Peyer's patch (tissue), 4 donors: ENCODE data around the gene CCDC78.

Experiments used
- POLR2A ChIP-seq, 2 donors: fragments of 450-650 bp; IDR thresholded peaks; one replicate each; pipeline ENCODE4 v1.5.1; 2017; ENCODE audit warnings: antibody characterized with exemption in 2 of 2, mild to moderate bottlenecking in 2 of 2, moderate library complexity in 2 of 2
- TF ChIP-seq, protein P1 (sequence below), 6 experiments: fragments of 450-650 bp in 4 of 6; fragments of 200-600 bp in 2 of 6; sonication (generic) in 1 of 6; IDR thresholded peaks; one replicate each; pipeline ENCODE4 v1.5.1; 2017 to 2019; ENCODE audit warnings: antibody characterized with exemption in 6 of 6, mild to moderate bottlenecking in 3 of 6, moderate library complexity in 1 of 6

DNA sequence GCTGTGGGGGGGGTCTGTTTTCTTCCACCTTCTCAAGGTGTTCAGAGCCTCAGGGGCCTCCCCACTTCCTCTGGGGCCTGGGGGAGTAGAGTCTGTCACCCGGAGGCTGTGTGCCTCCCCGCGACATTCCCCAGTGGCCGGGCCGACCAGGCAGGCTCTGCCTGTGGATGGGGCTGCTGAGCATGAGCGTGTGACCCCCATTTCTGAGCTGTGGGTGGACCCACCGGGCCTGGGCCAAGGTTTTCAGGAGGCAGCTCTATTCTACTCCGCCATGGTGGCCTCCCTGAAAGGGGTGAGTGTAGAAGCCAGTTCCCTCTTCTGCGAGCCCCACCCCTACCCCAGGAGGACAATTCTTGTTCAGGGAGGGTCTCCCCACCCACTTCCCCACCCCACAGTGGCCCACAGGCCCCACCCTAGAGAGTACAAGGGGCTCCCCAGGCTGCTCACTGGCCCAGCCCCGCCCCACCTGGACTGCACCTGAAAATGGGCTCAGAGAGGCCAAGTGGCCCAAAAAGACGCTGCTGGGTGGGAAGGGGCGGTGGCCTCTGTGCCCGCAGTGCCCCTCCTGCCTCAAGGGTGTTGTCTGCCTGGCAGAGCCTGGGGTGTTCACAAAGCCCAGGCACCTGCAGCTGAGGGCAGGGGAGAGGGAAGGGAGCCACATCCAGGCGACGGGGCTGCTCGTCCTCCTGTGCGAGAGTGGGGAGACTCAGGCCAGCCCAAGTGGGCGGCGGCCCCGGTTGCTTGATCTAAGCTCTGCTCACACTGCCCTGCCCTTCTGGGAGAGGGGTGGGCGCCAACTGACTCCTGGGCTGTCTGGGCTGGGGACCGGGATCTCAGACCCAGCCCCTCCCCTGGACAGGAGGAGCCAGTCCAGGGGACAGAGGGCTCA is 35.6 kb upstream of the CCDC78 start:
- TF ChIP-seq, protein P1, sequence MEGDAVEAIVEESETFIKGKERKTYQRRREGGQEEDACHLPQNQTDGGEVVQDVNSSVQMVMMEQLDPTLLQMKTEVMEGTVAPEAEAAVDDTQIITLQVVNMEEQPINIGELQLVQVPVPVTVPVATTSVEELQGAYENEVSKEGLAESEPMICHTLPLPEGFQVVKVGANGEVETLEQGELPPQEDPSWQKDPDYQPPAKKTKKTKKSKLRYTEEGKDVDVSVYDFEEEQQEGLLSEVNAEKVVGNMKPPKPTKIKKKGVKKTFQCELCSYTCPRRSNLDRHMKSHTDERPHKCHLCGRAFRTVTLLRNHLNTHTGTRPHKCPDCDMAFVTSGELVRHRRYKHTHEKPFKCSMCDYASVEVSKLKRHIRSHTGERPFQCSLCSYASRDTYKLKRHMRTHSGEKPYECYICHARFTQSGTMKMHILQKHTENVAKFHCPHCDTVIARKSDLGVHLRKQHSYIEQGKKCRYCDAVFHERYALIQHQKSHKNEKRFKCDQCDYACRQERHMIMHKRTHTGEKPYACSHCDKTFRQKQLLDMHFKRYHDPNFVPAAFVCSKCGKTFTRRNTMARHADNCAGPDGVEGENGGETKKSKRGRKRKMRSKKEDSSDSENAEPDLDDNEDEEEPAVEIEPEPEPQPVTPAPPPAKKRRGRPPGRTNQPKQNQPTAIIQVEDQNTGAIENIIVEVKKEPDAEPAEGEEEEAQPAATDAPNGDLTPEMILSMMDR (IDR thresholded peaks at IDR 0.05): no peak
- TF ChIP-seq POLR2A (IDR thresholded peaks at IDR 0.05): no peak
